A673 (cell line): ENCODE results near the gene CCDC157.

Experiments
- CTCF ChIP-seq: fragments of 300-800, 200-600 bp; sonication (generic); conservative IDR thresholded peaks from 2 replicates; pipeline ENCODE4 v1.5.1; 2017; ENCODE audit warnings: low read depth, mild to moderate bottlenecking, antibody characterized with exemption, low read length, moderate library complexity, mixed read lengths
- EZH2 ChIP-seq: fragments of 200-600 bp; sonication (generic); IDR thresholded peaks from 2 replicates; pipeline ENCODE4 v1.6.1; 2017; ENCODE audit warnings: borderline replicate concordance, low read depth, mild to moderate bottlenecking, mixed read lengths, antibody characterized with exemption, low read length; ENCODE audit not compliant: poor library complexity, severe bottlenecking

- TF ChIP-seq CTCF = no peak
- no peak for TF ChIP-seq EZH2
Measured at GRCh38 chr22:30398685-30399680, 42.2 kb downstream of the CCDC157 start.
